ENCODE results near the gene DHRS1.

Gene DHRS1

DNA sequence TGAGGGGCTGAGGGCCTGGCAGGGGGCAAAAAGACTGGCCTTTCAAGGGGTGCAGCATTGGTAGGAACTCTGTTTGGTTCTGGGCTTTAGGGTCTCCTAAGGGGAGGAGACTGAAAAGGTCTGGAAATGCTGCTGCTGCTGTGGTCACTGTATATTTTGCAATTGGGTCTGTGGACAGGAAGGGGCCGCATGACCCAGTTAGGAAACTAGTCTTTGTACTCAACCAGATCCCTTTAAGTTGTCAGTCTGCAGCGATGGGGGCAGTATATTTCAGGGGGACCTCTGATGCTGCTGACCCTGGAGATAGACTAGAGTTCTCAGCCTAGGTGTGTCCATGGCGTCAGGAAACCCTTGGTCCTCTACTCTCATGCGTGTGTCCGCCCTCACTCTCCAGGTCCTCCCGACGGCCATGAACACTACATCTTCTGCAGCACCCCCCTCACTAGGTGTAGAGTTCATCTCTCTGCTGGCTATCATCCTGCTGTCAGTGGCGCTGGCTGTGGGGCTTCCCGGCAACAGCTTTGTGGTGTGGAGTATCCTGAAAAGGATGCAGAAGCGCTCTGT lies 15.7 kb upstream of the DHRS1 start:
- Histone ChIP-seq H3K4me3 (ENCODE audit: low read length) (no peak overlapping the region), H3K27ac (ENCODE audit: low read length) (no peak overlapping the region), H3K9me3 (ENCODE audit: control insufficient read depth, insufficient read depth, low read length) (no peaks in the 10 kb centered on the region), H3K27me3 (ENCODE audit: control insufficient read depth, insufficient read depth, low read length) (0 out of 2 replicates have a peak, but pooled peaks cover 4% of the 10 kb centered on the region), H3K4me1 (ENCODE audit: control insufficient read depth, insufficient read depth, low read length) (peaks cover 2% of the 10 kb centered on the region; the same call in 1 of the 2 replicates), H3K36me3 (ENCODE audit: control insufficient read depth, insufficient read depth, low read length) (no peaks in the 10 kb centered on the region)
- DNase-seq (ENCODE audit: low read depth, low spot score), result no peak
- no CpG with 5 or more reads among the region's 10 CpGs for WGBS (ENCODE audit: insufficient coverage, insufficient read length)

GRCh38 chr14:24314377-24315193 lies 15.0 kb upstream of the DHRS1 start:
- Histone ChIP-seq H3K36me3 (ENCODE audit: control insufficient read depth, insufficient read depth, low read length) (no peaks in the 10 kb centered on the region), H3K27me3 (ENCODE audit: control insufficient read depth, insufficient read depth, low read length) (0 out of 2 replicates have a peak, but pooled peaks cover 2% of the 10 kb centered on the region), H3K27ac (ENCODE audit: low read length) (no peak overlapping the region), H3K4me1 (ENCODE audit: control insufficient read depth, insufficient read depth, low read length) (peaks cover 4% of the 10 kb centered on the region; the same call in 1 of the 2 replicates), H3K9me3 (ENCODE audit: control insufficient read depth, insufficient read depth, low read length) (no peaks in the 10 kb centered on the region), H3K4me3 (ENCODE audit: low read length) (no peak overlapping the region)
- DNase-seq (ENCODE audit: low read depth, low spot score), result no peak
- no CpG with 5 or more reads among the region's 5 CpGs for WGBS (ENCODE audit: insufficient coverage, insufficient read length)

- H3K4me1 ChIP-seq (ENCODE audit: control insufficient read depth, insufficient read depth, low read length), result peaks cover 4% of the 10 kb centered on the region; the same call in 1 of the 2 replicates
- H3K27ac ChIP-seq (ENCODE audit: low read length), result no peak overlapping the region
- no peaks in the 10 kb centered on the region for H3K9me3 ChIP-seq (ENCODE audit: control insufficient read depth, insufficient read depth, low read length)
- no CpG with 5 or more reads among the region's 2 CpGs for WGBS (ENCODE audit: insufficient coverage, insufficient read length)
- 0 out of 2 replicates have a peak, but pooled peaks cover 2% of the 10 kb centered on the region for H3K27me3 ChIP-seq (ENCODE audit: control insufficient read depth, insufficient read depth, low read length)
- DNase-seq (ENCODE audit: low read depth, low spot score), result no peak
- no peak overlapping the region for H3K4me3 ChIP-seq (ENCODE audit: low read length)
- H3K36me3 ChIP-seq (ENCODE audit: control insufficient read depth, insufficient read depth, low read length), result no peaks in the 10 kb centered on the region
These were observed 14.3 kb upstream of the DHRS1 start for GRCh38 chr14:24313913-24314312.

DNA sequence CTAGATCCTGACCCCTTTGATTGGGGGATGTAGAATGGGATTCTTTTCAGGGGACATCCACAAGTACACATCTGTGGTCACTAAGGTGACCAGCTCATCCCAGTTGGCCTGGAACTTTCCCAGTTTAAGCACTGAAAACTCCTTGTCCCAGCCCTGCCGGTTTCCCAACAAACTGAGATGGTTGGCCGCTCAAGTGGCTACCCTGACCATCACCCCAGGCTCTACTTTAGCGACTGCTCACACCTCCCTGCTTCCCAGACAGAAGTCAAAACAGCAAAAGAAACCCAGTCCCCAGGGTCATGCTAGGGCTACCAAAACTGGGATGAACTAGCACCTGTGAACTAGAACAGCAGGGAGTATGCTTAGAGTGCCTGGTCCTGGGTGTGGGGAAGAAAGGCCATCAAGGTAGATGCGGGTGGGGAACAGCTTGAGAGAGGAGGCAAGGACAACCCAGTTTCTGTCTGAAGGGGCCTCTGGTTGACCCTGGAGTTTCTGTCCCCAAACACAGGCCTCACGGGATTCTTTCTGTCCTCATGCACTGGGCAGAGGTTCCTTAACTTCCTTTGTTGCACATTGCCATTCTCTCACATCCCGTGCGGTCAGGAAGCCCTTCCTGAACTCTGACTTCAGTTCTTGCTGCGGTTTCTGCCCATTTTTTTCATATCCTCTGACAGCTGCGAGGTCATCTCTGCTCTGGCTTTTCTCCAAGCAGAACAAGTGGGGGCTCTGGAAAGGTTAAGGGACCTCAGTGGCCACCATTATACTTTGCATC lies 13.3 kb upstream of the DHRS1 start:
- no peak overlapping the region for H3K4me3 ChIP-seq (ENCODE audit: low read length)
- no peak for DNase-seq (ENCODE audit: low read depth, low spot score)

GRCh38 chr14:24311837-24312615 lies 12.4 kb upstream of the DHRS1 start:
- Histone ChIP-seq H3K4me1 (ENCODE audit: control insufficient read depth, insufficient read depth, low read length) (peaks cover 4% of the 10 kb centered on the region; the same call in 1 of the 2 replicates), H3K27me3 (ENCODE audit: control insufficient read depth, insufficient read depth, low read length) (no peaks in the 10 kb centered on the region), H3K27ac (ENCODE audit: low read length) (no peak overlapping the region), H3K4me3 (ENCODE audit: low read length) (no peak overlapping the region), H3K9me3 (ENCODE audit: control insufficient read depth, insufficient read depth, low read length) (no peaks in the 10 kb centered on the region), H3K36me3 (ENCODE audit: control insufficient read depth, insufficient read depth, low read length) (no peaks in the 10 kb centered on the region)
- no peak for DNase-seq (ENCODE audit: low read depth, low spot score)
- WGBS (ENCODE audit: insufficient coverage, insufficient read length), result no CpG with 5 or more reads among the region's 1 CpG

More for the DNA sequence above, 13.3 kb upstream of the DHRS1 start:
- H3K4me1 ChIP-seq (ENCODE audit: control insufficient read depth, insufficient read depth, low read length), result peaks cover 4% of the 10 kb centered on the region; the same call in 1 of the 2 replicates
- WGBS (ENCODE audit: insufficient coverage, insufficient read length), result no CpG with 5 or more reads among the region's 9 CpGs
- H3K9me3 ChIP-seq (ENCODE audit: control insufficient read depth, insufficient read depth, low read length), result no peaks in the 10 kb centered on the region
- H3K27me3 ChIP-seq (ENCODE audit: control insufficient read depth, insufficient read depth, low read length), result no peaks in the 10 kb centered on the region
- no peaks in the 10 kb centered on the region for H3K36me3 ChIP-seq (ENCODE audit: control insufficient read depth, insufficient read depth, low read length)
- H3K27ac ChIP-seq (ENCODE audit: low read length), result no peak overlapping the region

DNA sequence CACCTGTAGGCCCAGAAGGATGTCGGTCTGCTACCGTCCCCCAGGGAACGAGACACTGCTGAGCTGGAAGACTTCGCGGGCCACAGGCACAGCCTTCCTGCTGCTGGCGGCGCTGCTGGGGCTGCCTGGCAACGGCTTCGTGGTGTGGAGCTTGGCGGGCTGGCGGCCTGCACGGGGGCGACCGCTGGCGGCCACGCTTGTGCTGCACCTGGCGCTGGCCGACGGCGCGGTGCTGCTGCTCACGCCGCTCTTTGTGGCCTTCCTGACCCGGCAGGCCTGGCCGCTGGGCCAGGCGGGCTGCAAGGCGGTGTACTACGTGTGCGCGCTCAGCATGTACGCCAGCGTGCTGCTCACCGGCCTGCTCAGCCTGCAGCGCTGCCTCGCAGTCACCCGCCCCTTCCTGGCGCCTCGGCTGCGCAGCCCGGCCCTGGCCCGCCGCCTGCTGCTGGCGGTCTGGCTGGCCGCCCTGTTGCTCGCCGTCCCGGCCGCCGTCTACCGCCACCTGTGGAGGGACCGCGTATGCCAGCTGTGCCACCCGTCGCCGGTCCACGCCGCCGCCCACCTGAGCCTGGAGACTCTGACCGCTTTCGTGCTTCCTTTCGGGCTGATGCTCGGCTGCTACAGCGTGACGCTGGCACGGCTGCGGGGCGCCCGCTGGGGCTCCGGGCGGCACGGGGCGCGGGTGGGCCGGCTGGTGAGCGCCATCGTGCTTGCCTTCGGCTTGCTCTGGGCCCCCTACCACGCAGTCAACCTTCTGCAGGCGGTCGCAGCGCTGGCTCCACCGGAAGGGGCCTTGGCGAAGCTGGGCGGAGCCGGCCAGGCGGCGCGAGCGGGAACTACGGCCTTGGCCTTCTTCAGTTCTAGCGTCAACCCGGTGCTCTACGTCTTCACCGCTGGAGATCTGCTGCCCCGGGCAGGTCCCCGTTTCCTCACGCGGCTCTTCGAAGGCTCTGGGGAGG lies 11.3 kb upstream of the DHRS1 start, which contains the start of gene LTB4R:
Gene LTB4R, plus strand, starts transcription at position 857 of the 959 bp plus-strand sequence. CDS start 4,150 bp downstream, outside the sequence.
- no peaks in the 10 kb centered on the region for H3K9me3 ChIP-seq (ENCODE audit: control insufficient read depth, insufficient read depth, low read length)
- no peaks in the 10 kb centered on the region for H3K27me3 ChIP-seq (ENCODE audit: control insufficient read depth, insufficient read depth, low read length)
- no peak within 1 kb of the TSS for H3K27ac ChIP-seq (ENCODE audit: low read length)
- H3K4me1 ChIP-seq (ENCODE audit: control insufficient read depth, insufficient read depth, low read length), result peaks cover 4% of the 10 kb centered on the region; the same call in 1 of the 2 replicates
- DNase-seq (ENCODE audit: low read depth, low spot score), result no peak
- peaks cover 7% of the 10 kb centered on the region; the same call in 1 of the 2 replicates for H3K36me3 ChIP-seq (ENCODE audit: control insufficient read depth, insufficient read depth, low read length)
- no CpG with 5 or more reads among the region's 99 CpGs for WGBS (ENCODE audit: insufficient coverage, insufficient read length)
- peak within 1 kb of the TSS; percentile 45 for H3K4me3 ChIP-seq (ENCODE audit: low read length)

- no peak overlapping the region; the same call in 1 of the 2 replicates for H3K4me3 ChIP-seq (ENCODE audit: low read length)
- peaks cover 11% of the 10 kb centered on the region; the same call in 1 of the 2 replicates for H3K36me3 ChIP-seq (ENCODE audit: control insufficient read depth, insufficient read depth, low read length)
These were observed 10.7 kb upstream of the DHRS1 start for GRCh38 chr14:24310265-24310645.

DNA sequence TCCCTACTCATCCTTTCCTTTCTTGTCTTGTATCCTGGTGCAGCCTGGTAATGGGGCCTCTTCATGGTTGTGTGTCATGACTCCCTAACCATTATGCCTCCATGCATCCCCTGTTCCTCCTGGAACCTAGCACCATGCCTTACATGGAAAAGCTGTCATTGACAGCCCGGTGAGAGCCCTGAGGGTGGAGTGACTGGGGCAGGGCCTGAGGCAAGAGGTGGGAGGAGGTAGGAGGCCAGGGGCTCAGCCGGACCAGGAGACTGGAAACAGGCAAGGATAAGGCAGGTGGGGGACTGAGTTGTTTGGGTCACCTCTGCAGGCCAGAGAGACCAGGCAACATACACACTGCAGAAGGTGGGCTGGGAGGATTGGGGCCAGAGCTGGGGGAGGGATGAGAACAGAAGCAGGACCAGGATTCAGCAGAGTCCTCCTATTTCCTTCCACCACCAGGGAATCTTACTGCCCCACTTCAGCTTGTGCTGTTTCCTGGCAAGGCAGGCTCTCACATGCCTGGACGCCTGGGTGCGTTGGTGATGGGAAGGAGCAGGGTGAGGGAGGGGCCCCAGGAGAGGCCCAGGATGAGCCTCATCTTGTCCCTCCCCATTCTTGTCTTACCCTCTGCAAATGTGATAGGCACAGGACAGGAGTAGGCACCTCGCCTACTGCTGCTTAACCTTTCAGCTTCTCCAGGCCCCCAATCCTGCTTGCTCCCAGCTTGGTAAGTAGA lies 10.1 kb upstream of the DHRS1 start, which contains the start of gene LTB4R2:
Gene LTB4R2, plus strand, starts transcription at position 603 of the 727 bp plus-strand sequence. CDS start 525 bp downstream, outside the sequence.
- DNase-seq (ENCODE audit: low read depth, low spot score), result no peak
- H3K27ac ChIP-seq (ENCODE audit: low read length), result no peak within 1 kb of the TSS

More at GRCh38 chr14:24310265-24310645, 10.7 kb upstream of the DHRS1 start:
- H3K27ac ChIP-seq (ENCODE audit: low read length), result no peak overlapping the region
- no peaks in the 10 kb centered on the region for H3K9me3 ChIP-seq (ENCODE audit: control insufficient read depth, insufficient read depth, low read length)
- WGBS (ENCODE audit: insufficient coverage, insufficient read length), result no CpG with 5 or more reads among the region's 5 CpGs
- no peaks in the 10 kb centered on the region for H3K27me3 ChIP-seq (ENCODE audit: control insufficient read depth, insufficient read depth, low read length)
- no peak for DNase-seq (ENCODE audit: low read depth, low spot score)
- H3K4me1 ChIP-seq (ENCODE audit: control insufficient read depth, insufficient read depth, low read length), result peaks cover 4% of the 10 kb centered on the region; the same call in 1 of the 2 replicates

More for the DNA sequence above, 10.1 kb upstream of the DHRS1 start, which contains the start of gene LTB4R2:
- no peaks in the 10 kb centered on the region for H3K9me3 ChIP-seq (ENCODE audit: control insufficient read depth, insufficient read depth, low read length)
- H3K36me3 ChIP-seq (ENCODE audit: control insufficient read depth, insufficient read depth, low read length), result peaks cover 12% of the 10 kb centered on the region; the same call in 1 of the 2 replicates
- peak within 1 kb of the TSS; percentile 45; the same call in 1 of the 2 replicates for H3K4me3 ChIP-seq (ENCODE audit: low read length)
- WGBS (ENCODE audit: insufficient coverage, insufficient read length), result no CpG with 5 or more reads among the region's 5 CpGs
- H3K4me1 ChIP-seq (ENCODE audit: control insufficient read depth, insufficient read depth, low read length), result peaks cover 4% of the 10 kb centered on the region; the same call in 1 of the 2 replicates
- H3K27me3 ChIP-seq (ENCODE audit: control insufficient read depth, insufficient read depth, low read length), result no peaks in the 10 kb centered on the region

Data from iPS DF 6.9 (cell line).